ENCODE results near the gene AQP10.
"Not testable (repeated sequence)": the region's sequence is repeated elsewhere in the genome, so short reads cannot be mapped to it uniquely, and the experiment has no call there.

Gene AQP10

GRCh38 chr1:154320882-154321608 lies at the start of gene AQP10:
Gene AQP10 (plus strand): TSS chr1:154321093. CDS start chr1:154321156, 63 bp downstream.
- in situ Hi-C loops (cut with HindIII; ENCODE audit: low sequenced_read_pairs), result no loop called here

- in situ Hi-C loops (cut with HindIII; ENCODE audit: low sequenced_read_pairs), result no loop called here
These were observed 48.5 kb upstream of the AQP10 start, which contains the start of gene HAX1 for GRCh38 chr1:154272217-154272998. Gene HAX1 (plus strand): TSS chr1:154272629. CDS start chr1:154272724, 95 bp downstream.

GRCh38 chr1:154272999-154273563 lies 47.8 kb upstream of the AQP10 start:
- in situ Hi-C loops (cut with HindIII; ENCODE audit: low sequenced_read_pairs), result no loop called here

- in situ Hi-C loops (cut with HindIII; ENCODE audit: low sequenced_read_pairs), result loop anchor here (5.0 kb wide), 1 partner anchor 41 kb away; no protein-coding TSS in a partner anchor
These were observed 44.1 kb upstream of the AQP10 start for GRCh38 chr1:154276797-154277196.

- in situ Hi-C loops (cut with HindIII; ENCODE audit: low sequenced_read_pairs), result not testable (repeated sequence)
These were observed 33.3 kb upstream of the AQP10 start for GRCh38 chr1:154287591-154287990.

GRCh38 chr1:154288661-154289060 lies 32.2 kb upstream of the AQP10 start:
- in situ Hi-C loops (cut with HindIII; ENCODE audit: low sequenced_read_pairs), result no loop called here

- in situ Hi-C loops (cut with HindIII; ENCODE audit: low sequenced_read_pairs), result no loop called here
These were observed 30.0 kb upstream of the AQP10 start for GRCh38 chr1:154290921-154291320.

- in situ Hi-C loops (cut with HindIII; ENCODE audit: low sequenced_read_pairs), result no loop called here
These were observed 25.3 kb upstream of the AQP10 start for GRCh38 chr1:154295408-154296235.

- in situ Hi-C loops (cut with HindIII; ENCODE audit: low sequenced_read_pairs), result no loop called here
These were observed 19.3 kb upstream of the AQP10 start for GRCh38 chr1:154301582-154301981.

- in situ Hi-C loops (cut with HindIII; ENCODE audit: low sequenced_read_pairs), result no loop called here
These were observed 16.1 kb upstream of the AQP10 start for GRCh38 chr1:154304664-154305337.

- in situ Hi-C loops (cut with HindIII; ENCODE audit: low sequenced_read_pairs), result no loop called here
These were observed 14.7 kb upstream of the AQP10 start for GRCh38 chr1:154306151-154306550.

GRCh38 chr1:154307670-154308270 lies 13.1 kb upstream of the AQP10 start:
- in situ Hi-C loops (cut with HindIII; ENCODE audit: low sequenced_read_pairs), result not testable (repeated sequence)

GRCh38 chr1:154309136-154309535 lies 11.8 kb upstream of the AQP10 start:
- in situ Hi-C loops (cut with HindIII; ENCODE audit: low sequenced_read_pairs), result not testable (repeated sequence)

GRCh38 chr1:154312229-154313065 lies 8.4 kb upstream of the AQP10 start:
- in situ Hi-C loops (cut with HindIII; ENCODE audit: low sequenced_read_pairs), result not testable (repeated sequence)

GRCh38 chr1:154313066-154313356 lies 7.9 kb upstream of the AQP10 start:
- in situ Hi-C loops (cut with HindIII; ENCODE audit: low sequenced_read_pairs), result no loop called here

GRCh38 chr1:154314226-154314625 lies 6.7 kb upstream of the AQP10 start:
- in situ Hi-C loops (cut with HindIII; ENCODE audit: low sequenced_read_pairs), result not testable (repeated sequence)

- in situ Hi-C loops (cut with HindIII; ENCODE audit: low sequenced_read_pairs), result loop anchor here (5.0 kb wide), 1 partner anchor 39 kb away; no protein-coding TSS in a partner anchor
These were observed 4.2 kb upstream of the AQP10 start for GRCh38 chr1:154316704-154317103.

- in situ Hi-C loops (cut with HindIII; ENCODE audit: low sequenced_read_pairs), result loop anchor here (5.0 kb wide), 1 partner anchor 41 kb away; no protein-coding TSS in a partner anchor
These were observed 2.5 kb upstream of the AQP10 start for GRCh38 chr1:154318386-154318785.

- in situ Hi-C loops (cut with HindIII; ENCODE audit: low sequenced_read_pairs), result not testable (repeated sequence)
These were observed 679 bp downstream of the AQP10 start for GRCh38 chr1:154321609-154321934.

Data from endothelial cell of hepatic sinusoid (primary cell).